Activated naive CD8-positive, alpha-beta T cell treated with anti-CD3 and anti-CD28 coated beads, Interleukin-2, amount 10 ng/mL, durations not matched to agents 7 days and 5 days (primary cell): ENCODE results near the gene TSPAN9. TPM values are rescaled to one million over a fixed set of nuclear protein-coding genes. Genes with fewer than 3 reads are reported as not detected.

ENCODE experiments used
- ATAC-seq: fragments of 150-1000 bp; cut with Tn5 transposase; one replicate; pipeline ENCODE4 v1.10.0; 2021; ENCODE audit warnings: low read depth, moderate library complexity
- POLR2A ChIA-PET: fragments of 350-600 bp; sonication (Branson Sonifier 250); formaldehyde crosslinking; loops from one replicate; lab custom pipeline; 2021; ENCODE audit warnings: antibody characterized with exemption; lab: Charles Lee
- DNase-seq: peaks from one replicate; pipeline ENCODE4 v3.0.0; 2021
- H3K27ac Mint-ChIP-seq: one replicate; pipeline ENCODE4 v1.8.0; 2022; ENCODE audit warnings: mild to moderate bottlenecking, mixed read lengths
- H3K27me3 Mint-ChIP-seq: one replicate; pipeline ENCODE4 v1.8.0; 2022; ENCODE audit warnings: mild to moderate bottlenecking, moderate library complexity, mixed read lengths
- H3K36me3 Mint-ChIP-seq: one replicate; pipeline ENCODE4 v1.8.0; 2021; ENCODE audit warnings: mild to moderate bottlenecking, mixed read lengths
- H3K4me1 Mint-ChIP-seq: one replicate; pipeline ENCODE4 v1.8.0; 2021; ENCODE audit warnings: mixed read lengths
- H3K4me3 Mint-ChIP-seq: one replicate; pipeline ENCODE4 v1.8.0; 2022; ENCODE audit warnings: mild to moderate bottlenecking, moderate library complexity, mixed read lengths
- H3K9me3 Mint-ChIP-seq: one replicate; pipeline ENCODE4 v1.8.0; 2021; ENCODE audit warnings: mixed read lengths
- total RNA-seq, 2 experiments: library from RNA; stranded (reverse); gene quantifications; one replicate each; pipeline ENCODE4 v1.2.3, GENCODE V29; 2021

TSPAN9 gene
- total RNA-seq, 2 experiments from 2014 or later: 0.42 to 0.60 TPM

DNA sequence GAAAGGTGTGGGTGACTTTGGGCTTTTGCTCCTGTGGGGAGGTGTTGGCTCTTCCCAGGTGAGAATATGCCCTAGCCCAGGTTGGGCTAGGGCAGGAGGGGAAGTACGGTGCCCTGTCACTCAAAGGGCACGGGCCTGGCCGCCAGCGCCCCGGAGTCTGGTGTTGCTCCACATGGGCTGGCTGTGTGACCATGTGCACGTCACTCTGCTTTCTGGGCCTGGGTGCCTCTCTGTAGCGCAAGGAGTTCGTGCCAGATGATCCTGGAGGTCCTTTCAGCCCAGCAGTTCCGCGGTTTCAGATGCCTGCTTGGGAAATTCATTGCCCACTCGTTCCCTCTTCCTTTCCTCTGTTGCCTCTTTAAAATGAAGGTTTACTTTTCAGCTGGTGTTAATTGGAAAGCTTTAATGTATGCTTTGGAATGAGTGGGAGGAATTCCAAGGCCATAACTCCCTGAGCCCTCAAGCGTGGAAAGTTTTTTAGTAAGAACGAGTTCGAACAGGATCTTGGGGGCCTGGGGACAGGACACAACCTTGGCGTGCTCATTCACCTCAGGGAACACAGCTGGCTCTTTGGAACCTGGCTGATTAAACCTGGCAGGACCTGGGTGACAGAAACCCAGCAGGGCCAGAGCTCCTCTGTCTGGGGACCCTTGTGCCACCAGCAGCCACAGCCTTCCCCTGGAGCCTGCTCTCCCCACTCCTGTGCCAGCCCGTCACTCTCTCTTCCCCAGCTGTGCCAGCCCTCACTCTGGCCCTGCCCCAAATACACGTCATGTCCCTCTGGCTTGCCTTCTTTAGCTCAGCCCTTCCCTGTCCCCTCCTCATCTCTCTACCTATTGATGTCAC is 42.8 kb downstream of the TSPAN9 start:
- H3K4me3 Mint-ChIP-seq: peak overlapping the region; percentile 39
- H3K27ac Mint-ChIP-seq: no peak overlapping the region
- DNase-seq (no peak), ATAC-seq (peak; percentile 37)
- H3K9me3 Mint-ChIP-seq: no peaks in the 10 kb centered on the region
- POLR2A ChIA-PET: interaction anchor here (0.6 kb wide), 1 partner anchor 172 kb away, joined by 3 read pairs; no protein-coding TSS in a partner anchor
- peaks cover 20% of the 10 kb centered on the region for H3K4me1 Mint-ChIP-seq
- H3K27me3 Mint-ChIP-seq: peaks cover 47% of the 10 kb centered on the region
- no peaks in the 10 kb centered on the region for H3K36me3 Mint-ChIP-seq

DNA sequence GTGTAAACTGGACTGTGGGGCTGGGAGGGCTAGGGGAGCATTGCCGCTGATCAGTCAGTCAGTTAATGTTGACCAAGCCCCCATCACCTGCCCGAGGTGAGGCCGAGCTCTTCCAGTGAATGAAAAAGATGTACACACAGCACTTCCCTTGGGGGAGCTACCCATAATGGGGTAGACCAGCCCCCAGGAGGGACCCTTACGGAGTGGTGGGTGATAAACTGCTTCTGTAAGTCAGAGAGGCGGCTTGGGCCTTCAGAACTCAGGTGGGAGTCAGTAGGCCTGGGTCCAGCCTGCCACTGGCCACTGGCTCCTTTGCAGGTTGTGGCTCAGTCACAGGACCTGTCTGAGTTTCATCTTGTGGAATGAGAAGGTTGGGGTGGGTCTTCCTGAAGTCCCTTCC is 43.5 kb downstream of the TSPAN9 start:
- no peaks in the 10 kb centered on the region for H3K36me3 Mint-ChIP-seq
- peaks cover 1% of the 10 kb centered on the region for H3K9me3 Mint-ChIP-seq
- ATAC-seq: no peak
- H3K4me3 Mint-ChIP-seq: no peak overlapping the region
- H3K27me3 Mint-ChIP-seq: peaks cover 47% of the 10 kb centered on the region
- POLR2A ChIA-PET: no interaction called here
- DNase-seq: no peak
- H3K27ac Mint-ChIP-seq: no peak overlapping the region
- peaks cover 20% of the 10 kb centered on the region for H3K4me1 Mint-ChIP-seq

DNA sequence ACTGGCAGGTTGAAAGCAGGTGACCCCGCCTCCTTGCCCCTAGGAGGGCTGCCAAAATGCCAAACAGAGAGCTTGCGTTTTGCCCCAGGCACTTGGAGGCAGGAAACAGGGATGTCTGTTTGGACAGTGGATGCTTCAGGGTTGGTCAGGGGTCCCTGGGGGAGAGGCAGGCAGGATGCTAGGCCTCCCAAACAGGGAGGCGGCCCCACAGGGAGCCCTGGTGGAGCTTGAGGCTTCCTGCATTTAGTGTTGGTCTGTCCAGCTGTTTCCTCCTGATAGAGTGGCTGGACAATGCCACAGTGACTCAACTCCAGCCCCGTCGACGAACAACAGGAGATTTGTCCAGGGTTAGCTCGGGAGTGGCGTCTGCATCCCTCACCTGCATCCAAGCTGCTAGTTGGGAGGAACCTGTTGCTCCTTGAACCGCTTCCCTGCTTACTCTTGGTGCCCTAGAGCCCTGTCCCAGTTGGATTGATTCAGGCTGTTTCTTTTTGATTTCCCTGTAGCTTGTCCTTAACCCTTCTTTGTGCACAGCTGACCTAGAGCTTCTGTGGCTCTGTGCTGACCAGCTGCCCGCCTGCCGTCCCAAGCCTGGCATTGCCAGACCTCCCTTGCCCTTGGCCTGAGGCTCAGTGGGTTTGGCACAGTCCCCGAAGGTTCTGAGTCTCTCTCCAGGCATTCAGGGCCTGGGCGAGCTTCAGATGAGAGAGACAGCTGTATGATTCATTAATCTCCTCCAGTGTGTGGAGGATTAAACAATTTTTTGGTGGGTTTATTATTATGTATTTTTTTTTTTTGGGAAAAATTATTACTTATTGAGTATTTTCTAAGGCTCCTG is 45.9 kb downstream of the TSPAN9 start:
- peaks cover 14% of the 10 kb centered on the region for H3K4me1 Mint-ChIP-seq
- peaks cover 1% of the 10 kb centered on the region for H3K9me3 Mint-ChIP-seq
- POLR2A ChIA-PET: no interaction called here
- no peak overlapping the region for H3K27ac Mint-ChIP-seq
- no peaks in the 10 kb centered on the region for H3K36me3 Mint-ChIP-seq
- peaks cover 45% of the 10 kb centered on the region for H3K27me3 Mint-ChIP-seq
- DNase-seq (no peak), ATAC-seq (no peak)
- H3K4me3 Mint-ChIP-seq: no peak overlapping the region

DNA sequence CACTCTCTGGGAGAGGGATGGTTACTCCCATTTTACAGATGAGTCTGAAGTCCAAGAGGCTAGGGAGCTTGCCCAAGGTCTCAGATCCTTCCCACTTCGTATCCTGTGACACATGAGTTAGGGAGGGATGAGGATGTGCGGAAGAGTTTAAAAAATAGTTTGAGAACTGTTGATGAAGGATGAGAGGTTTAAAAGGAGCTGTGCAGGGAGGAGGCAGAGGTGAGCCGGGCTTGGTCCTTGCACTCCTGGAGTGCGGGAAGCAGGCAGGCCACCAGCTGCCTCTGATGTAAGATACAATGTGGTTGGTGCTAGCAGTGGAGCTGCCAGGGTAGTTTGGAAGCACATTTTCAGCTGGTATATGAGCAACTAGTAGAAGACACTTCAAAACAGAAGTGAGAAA is 46.5 kb downstream of the TSPAN9 start:
- Mint-ChIP-seq H3K9me3 (peaks cover 1% of the 10 kb centered on the region), H3K36me3 (no peaks in the 10 kb centered on the region), H3K4me1 (peaks cover 15% of the 10 kb centered on the region), H3K4me3 (no peak overlapping the region), H3K27ac (no peak overlapping the region), H3K27me3 (peaks cover 45% of the 10 kb centered on the region)
- POLR2A ChIA-PET: no interaction called here
- DNase-seq (no peak), ATAC-seq (no peak)

DNA sequence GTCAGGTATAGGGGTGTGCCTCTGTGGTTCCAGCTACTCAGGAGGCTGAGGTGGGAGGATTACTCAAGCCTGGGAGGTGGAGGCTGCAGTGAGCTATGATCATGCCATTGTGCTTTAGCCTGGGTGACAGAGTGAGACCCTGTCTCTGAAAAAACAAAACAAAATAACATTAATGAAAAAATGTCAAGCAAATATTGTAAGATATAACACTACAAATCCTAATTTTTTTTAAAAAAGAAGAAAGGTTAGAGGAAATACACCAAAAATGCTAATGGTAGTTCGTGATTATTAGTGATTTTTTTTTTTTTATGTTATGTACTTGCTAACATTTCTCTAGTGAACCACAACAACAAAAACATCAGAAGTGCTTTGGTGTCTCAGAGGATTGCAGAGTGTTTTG is 47.7 kb downstream of the TSPAN9 start:
- POLR2A ChIA-PET: interaction anchor here (0.7 kb wide), 1 partner anchor 75 kb away, joined by 4 read pairs; no protein-coding TSS in a partner anchor
- peaks cover 14% of the 10 kb centered on the region for H3K4me1 Mint-ChIP-seq
- peaks cover 56% of the 10 kb centered on the region for H3K27me3 Mint-ChIP-seq
- no peaks in the 10 kb centered on the region for H3K36me3 Mint-ChIP-seq
- H3K9me3 Mint-ChIP-seq: peaks cover 6% of the 10 kb centered on the region
- DNase-seq (no peak), ATAC-seq (no peak)
- H3K27ac Mint-ChIP-seq: no peak overlapping the region
- H3K4me3 Mint-ChIP-seq: no peak overlapping the region

DNA sequence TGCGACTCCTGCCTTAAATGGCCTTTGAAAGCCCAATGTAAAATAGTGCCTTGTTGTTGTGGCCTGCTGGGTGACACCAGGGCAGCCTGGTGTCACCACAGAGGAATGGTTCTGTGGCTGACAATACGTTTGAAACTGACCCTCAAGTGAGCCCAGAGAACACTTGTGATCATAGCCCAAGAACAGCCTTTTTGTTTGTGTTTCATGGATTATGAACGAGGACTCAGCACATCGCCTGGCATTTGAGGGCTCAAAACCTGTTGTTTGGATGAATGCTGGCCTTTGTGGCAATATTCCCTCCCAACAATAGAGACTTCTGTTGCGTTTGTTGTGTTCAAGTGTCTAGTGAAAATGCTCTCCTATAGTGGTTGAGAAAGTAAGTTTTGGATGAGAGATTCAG is 48.5 kb downstream of the TSPAN9 start:
- Mint-ChIP-seq H3K27ac (no peak overlapping the region), H3K9me3 (peaks cover 6% of the 10 kb centered on the region), H3K4me3 (no peak overlapping the region), H3K36me3 (no peaks in the 10 kb centered on the region), H3K4me1 (peaks cover 16% of the 10 kb centered on the region), H3K27me3 (peaks cover 62% of the 10 kb centered on the region)
- no peak for DNase-seq
- POLR2A ChIA-PET: no interaction called here
- no peak for ATAC-seq

DNA sequence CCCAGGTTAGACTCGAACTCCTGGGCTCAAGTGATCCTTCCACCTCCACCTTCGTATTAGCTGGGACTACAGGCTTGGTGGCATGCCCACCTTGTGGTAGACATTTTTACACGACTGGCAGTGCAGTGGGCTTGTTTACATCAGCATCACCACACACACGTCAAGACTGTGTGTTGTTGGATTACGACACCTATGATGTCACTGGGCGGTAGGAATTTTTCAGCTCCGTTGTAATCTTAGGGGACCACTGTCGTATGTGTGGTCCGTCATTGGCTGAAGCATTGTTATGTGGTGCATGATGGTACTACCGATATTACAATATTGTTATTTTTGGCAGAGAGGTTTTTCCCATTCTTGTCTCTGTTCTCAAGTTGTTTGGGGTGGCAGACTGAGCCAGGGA is 50.7 kb downstream of the TSPAN9 start:
- Mint-ChIP-seq H3K9me3 (peaks cover 6% of the 10 kb centered on the region), H3K27me3 (peaks cover 67% of the 10 kb centered on the region), H3K27ac (no peak overlapping the region), H3K4me1 (peaks cover 16% of the 10 kb centered on the region), H3K4me3 (no peak overlapping the region), H3K36me3 (no peaks in the 10 kb centered on the region)
- POLR2A ChIA-PET: no interaction called here
- ATAC-seq (no peak), DNase-seq (no peak)

DNA sequence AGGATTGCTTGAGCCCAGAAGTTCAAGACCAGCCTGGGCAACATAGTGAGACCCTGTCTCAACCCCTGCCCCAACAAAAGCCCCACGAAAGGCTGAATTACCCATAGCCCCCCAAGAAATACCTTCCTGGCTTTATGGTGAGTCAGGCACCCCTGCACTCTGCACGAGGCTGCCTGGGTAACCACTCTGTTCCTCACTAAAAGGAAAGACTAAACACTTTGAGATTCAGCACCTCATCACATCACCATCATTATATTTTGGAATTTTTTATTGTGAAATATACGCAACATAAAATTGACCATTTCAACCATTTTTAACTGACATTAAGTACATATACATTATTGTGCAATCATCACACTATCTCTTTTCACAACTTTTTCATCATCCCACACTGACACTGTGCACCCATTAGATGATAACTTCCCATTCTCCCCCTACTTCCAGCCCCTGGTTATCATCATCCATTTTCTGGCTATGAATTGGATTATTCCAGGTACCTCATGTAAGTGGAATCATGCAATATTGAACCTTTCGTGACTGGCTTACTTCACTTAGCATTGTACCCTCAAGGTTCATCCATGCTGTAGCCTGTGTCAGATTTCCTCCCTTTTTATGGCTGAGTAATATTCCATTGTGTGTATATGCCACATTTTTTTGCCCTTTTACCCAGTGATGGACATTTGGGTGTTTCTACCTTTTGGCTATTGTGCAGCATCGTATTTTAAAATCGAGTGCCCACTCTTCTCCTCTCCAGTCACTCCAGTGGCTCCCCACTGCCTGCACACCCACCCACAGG is 51.5 kb downstream of the TSPAN9 start:
- POLR2A ChIA-PET: interaction anchor here (1.2 kb wide), 1 partner anchor 55 kb away, joined by 3 read pairs; no protein-coding TSS in a partner anchor
- peaks cover 16% of the 10 kb centered on the region for H3K4me1 Mint-ChIP-seq
- ATAC-seq: no peak

DNA sequence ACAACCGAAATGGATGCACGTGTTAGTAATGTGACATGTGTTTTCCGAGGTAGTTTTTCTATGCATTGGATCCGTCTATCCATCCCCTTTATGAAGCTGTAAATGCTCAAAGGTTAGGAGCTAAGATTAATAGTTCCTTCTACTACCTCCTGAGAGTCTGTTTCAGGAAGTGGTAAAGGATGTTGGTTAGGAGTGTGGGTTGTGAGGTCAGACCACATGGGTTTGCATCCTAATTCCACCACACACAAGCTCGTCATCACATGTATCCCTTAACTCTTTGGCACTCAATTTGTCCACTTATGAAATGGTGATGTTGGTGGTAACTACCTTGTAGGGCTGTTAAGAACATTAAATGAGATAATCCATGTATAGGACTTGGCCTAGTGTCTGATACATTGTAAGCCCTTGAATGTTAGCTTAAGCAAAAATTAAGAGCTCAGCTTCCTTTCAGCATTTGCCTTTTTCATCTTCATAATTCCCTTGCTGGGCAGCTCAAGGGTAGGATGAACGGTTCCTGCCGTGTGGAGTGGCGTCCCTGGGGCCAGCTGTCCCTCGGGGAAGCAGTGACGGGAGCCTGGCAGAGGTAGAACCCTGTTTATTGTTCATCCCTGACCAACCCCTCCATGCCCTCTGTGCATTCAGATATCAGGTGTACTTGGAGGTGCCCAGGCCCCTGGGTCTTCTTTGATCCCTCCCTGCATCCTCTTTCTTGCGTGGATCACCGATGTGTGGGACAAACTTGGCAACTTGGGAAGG is 52.3 kb downstream of the TSPAN9 start:
- Mint-ChIP-seq H3K36me3 (no peaks in the 10 kb centered on the region), H3K4me3 (peak overlapping the region; percentile 0), H3K9me3 (peaks cover 6% of the 10 kb centered on the region), H3K4me1 (peaks cover 16% of the 10 kb centered on the region), H3K27ac (peak overlapping the region; percentile 36), H3K27me3 (peaks cover 68% of the 10 kb centered on the region)
- peak; percentile 54 for ATAC-seq
- DNase-seq: no peak
- POLR2A ChIA-PET: interaction anchor here (1.2 kb wide), 1 partner anchor 56 kb away, joined by 3 read pairs; no protein-coding TSS in a partner anchor

More for the DNA sequence above, 51.5 kb downstream of the TSPAN9 start:
- Mint-ChIP-seq H3K36me3 (no peaks in the 10 kb centered on the region), H3K27me3 (peaks cover 65% of the 10 kb centered on the region), H3K4me3 (no peak overlapping the region), H3K9me3 (peaks cover 6% of the 10 kb centered on the region), H3K27ac (no peak overlapping the region)
- DNase-seq: no peak

DNA sequence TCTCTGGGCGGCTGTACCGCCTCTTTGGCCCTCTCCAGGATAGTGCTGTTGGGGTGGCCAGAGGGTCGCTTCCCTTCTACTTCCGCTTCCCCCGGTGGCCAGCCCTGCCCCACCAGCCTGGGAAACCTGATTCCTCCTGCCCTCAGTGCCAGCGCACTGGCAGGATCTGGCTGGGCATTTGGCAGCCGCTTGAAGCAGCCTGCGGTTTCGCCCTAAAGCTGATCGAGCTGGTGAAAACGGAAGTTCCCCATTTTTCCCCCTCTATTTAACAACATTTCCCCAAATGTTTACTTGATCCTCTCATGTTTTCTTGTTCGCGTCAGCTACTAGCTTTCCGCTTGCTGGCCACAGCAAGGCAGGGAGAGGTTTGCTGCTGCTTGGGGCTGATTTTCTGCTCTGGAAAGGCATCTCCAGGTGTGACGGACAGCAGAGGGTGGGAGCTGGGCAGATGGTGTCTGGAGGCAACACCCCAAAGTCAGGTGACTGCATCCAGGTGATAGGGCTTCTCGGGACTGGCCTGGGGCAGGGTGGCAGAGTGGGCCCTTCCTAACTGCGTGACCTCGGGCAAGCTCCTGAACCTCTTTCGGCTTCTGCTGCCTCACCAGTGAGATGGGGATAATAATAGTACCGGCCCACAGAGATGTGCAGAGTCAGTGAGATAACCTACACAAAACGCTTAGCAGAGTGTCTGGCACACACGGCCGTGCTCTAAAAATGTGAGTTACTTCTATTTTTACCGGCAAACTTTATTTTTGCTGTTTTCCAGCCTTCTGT is 53.1 kb downstream of the TSPAN9 start:
- H3K27ac Mint-ChIP-seq: no peak overlapping the region
- no peaks in the 10 kb centered on the region for H3K36me3 Mint-ChIP-seq
- POLR2A ChIA-PET: interaction anchor here (1.2 kb wide), 1 partner anchor 57 kb away, joined by 3 read pairs; no protein-coding TSS in a partner anchor
- ATAC-seq (no peak), DNase-seq (no peak)
- peaks cover 6% of the 10 kb centered on the region for H3K9me3 Mint-ChIP-seq
- H3K4me1 Mint-ChIP-seq: peaks cover 16% of the 10 kb centered on the region
- H3K4me3 Mint-ChIP-seq: no peak overlapping the region
- peaks cover 69% of the 10 kb centered on the region for H3K27me3 Mint-ChIP-seq

DNA sequence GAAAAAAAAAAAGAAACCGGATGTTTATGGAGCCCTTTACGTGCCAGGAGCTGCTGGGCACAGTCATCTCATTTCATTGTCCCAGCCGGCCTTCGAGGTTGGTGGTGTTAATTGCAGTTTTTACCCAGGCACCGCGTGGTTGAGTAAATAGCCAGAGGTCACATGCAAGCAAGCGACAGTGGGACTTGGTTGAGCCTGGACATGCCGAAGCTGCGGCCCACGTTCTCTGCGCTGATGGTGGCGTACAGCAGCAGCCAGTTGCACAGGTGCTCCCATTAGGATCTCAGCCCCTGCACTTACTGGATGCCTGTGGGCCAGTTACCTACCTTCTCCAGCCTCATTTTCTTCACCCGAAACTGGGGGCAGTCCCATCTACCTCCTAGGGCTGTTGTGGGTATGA is 54.0 kb downstream of the TSPAN9 start:
- no peak for DNase-seq
- Mint-ChIP-seq H3K36me3 (no peaks in the 10 kb centered on the region), H3K27me3 (peaks cover 63% of the 10 kb centered on the region), H3K9me3 (peaks cover 5% of the 10 kb centered on the region), H3K4me1 (peaks cover 16% of the 10 kb centered on the region), H3K4me3 (no peak overlapping the region), H3K27ac (no peak overlapping the region)
- POLR2A ChIA-PET: no interaction called here
- ATAC-seq: no peak
